GM18505 (cell line): ENCODE measurements around the gene GJC1.

Experiments used
- ATAC-seq: cut with Tn5 transposase; IDR thresholded peaks from one replicate; pipeline ENCODE4 v1.9.1; 2021; ENCODE audit not compliant: unreplicated experiment
- POLR2A ChIP-seq: IDR thresholded peaks from 4 replicates; pipeline ENCODE4 v1.6.1; 2011; ENCODE audit warnings: borderline replicate concordance; ENCODE audit not compliant: insufficient read depth, insufficient read length; ENCODE audit errors: extremely low read depth

GJC1 gene

GRCh38 chr17:44862278-44862914, 32.3 kb upstream of the GJC1 start:
- no peak for TF ChIP-seq POLR2A
- no peak for ATAC-seq

- no peak for ATAC-seq
- no peak for TF ChIP-seq POLR2A
Observed at GRCh38 chr17:44859701-44860100, 29.6 kb upstream of the GJC1 start.

- no peak for TF ChIP-seq POLR2A
- ATAC-seq = no peak
Observed at GRCh38 chr17:44854192-44854591, 24.1 kb upstream of the GJC1 start.

- TF ChIP-seq POLR2A = no peak
- ATAC-seq = no peak
Observed at GRCh38 chr17:44850612-44851011, 20.5 kb upstream of the GJC1 start.

- ATAC-seq = no peak
- TF ChIP-seq POLR2A = no peak
Observed at GRCh38 chr17:44850025-44850424, 19.9 kb upstream of the GJC1 start.

- no peak for TF ChIP-seq POLR2A
- no peak for ATAC-seq
Observed at GRCh38 chr17:44848961-44849489, 18.9 kb upstream of the GJC1 start.

- no peak for TF ChIP-seq POLR2A
- no peak for ATAC-seq
Observed at GRCh38 chr17:44848257-44848795, 18.2 kb upstream of the GJC1 start.

- no peak for ATAC-seq
Observed at GRCh38 chr17:44847586-44847985, 17.5 kb upstream of the GJC1 start, which contains the start of gene HIGD1B. HIGD1B (plus strand) TSS chr17:44847883; CDS start chr17:44848153, 270 bp downstream.

GRCh38 chr17:44846206-44846605, 16.1 kb upstream of the GJC1 start:
- TF ChIP-seq POLR2A = no peak
- ATAC-seq = no peak

More at GRCh38 chr17:44847586-44847985, 17.5 kb upstream of the GJC1 start, which contains the start of gene HIGD1B:
- no peak for TF ChIP-seq POLR2A

- no peak for TF ChIP-seq POLR2A
- ATAC-seq = no peak
Observed at GRCh38 chr17:44844390-44844830, 14.3 kb upstream of the GJC1 start.

- no peak for TF ChIP-seq POLR2A
Observed at GRCh38 chr17:44842748-44843147, 12.7 kb upstream of the GJC1 start.

GRCh38 chr17:44840936-44841335, 10.8 kb upstream of the GJC1 start:
- no peak for ATAC-seq
- TF ChIP-seq POLR2A = no peak

More at GRCh38 chr17:44842748-44843147, 12.7 kb upstream of the GJC1 start:
- no peak for ATAC-seq

- no peak for ATAC-seq
- no peak for TF ChIP-seq POLR2A
Observed at GRCh38 chr17:44840274-44840673, 10.2 kb upstream of the GJC1 start.

GRCh38 chr17:44837196-44837595, 7.1 kb upstream of the GJC1 start:
- no peak for ATAC-seq
- no peak for TF ChIP-seq POLR2A

- ATAC-seq = no peak
- no peak for TF ChIP-seq POLR2A
Observed at GRCh38 chr17:44832805-44833204, 2.7 kb upstream of the GJC1 start.

- TF ChIP-seq POLR2A = no peak
- ATAC-seq = no peak
Observed at GRCh38 chr17:44831371-44831770, 1.3 kb upstream of the GJC1 start.
